HG02870 (cell line): Measurements from ENCODE around the gene RAVER1.
"Not testable (repeated sequence)": the region's sequence is repeated elsewhere in the genome, so short reads cannot be mapped to it uniquely, and the experiment has no call there.

Experiments
- ATAC-seq: cut with Tn5 transposase; IDR thresholded peaks from one replicate; pipeline ENCODE4 v1.9.1; 2021; ENCODE audit warnings: mild to moderate bottlenecking, moderate library complexity; ENCODE audit not compliant: unreplicated experiment

Gene RAVER1, protein sequence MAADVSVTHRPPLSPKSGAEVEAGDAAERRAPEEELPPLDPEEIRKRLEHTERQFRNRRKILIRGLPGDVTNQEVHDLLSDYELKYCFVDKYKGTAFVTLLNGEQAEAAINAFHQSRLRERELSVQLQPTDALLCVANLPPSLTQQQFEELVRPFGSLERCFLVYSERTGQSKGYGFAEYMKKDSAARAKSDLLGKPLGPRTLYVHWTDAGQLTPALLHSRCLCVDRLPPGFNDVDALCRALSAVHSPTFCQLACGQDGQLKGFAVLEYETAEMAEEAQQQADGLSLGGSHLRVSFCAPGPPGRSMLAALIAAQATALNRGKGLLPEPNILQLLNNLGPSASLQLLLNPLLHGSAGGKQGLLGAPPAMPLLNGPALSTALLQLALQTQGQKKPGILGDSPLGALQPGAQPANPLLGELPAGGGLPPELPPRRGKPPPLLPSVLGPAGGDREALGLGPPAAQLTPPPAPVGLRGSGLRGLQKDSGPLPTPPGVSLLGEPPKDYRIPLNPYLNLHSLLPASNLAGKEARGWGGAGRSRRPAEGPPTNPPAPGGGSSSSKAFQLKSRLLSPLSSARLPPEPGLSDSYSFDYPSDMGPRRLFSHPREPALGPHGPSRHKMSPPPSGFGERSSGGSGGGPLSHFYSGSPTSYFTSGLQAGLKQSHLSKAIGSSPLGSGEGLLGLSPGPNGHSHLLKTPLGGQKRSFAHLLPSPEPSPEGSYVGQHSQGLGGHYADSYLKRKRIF

DNA sequence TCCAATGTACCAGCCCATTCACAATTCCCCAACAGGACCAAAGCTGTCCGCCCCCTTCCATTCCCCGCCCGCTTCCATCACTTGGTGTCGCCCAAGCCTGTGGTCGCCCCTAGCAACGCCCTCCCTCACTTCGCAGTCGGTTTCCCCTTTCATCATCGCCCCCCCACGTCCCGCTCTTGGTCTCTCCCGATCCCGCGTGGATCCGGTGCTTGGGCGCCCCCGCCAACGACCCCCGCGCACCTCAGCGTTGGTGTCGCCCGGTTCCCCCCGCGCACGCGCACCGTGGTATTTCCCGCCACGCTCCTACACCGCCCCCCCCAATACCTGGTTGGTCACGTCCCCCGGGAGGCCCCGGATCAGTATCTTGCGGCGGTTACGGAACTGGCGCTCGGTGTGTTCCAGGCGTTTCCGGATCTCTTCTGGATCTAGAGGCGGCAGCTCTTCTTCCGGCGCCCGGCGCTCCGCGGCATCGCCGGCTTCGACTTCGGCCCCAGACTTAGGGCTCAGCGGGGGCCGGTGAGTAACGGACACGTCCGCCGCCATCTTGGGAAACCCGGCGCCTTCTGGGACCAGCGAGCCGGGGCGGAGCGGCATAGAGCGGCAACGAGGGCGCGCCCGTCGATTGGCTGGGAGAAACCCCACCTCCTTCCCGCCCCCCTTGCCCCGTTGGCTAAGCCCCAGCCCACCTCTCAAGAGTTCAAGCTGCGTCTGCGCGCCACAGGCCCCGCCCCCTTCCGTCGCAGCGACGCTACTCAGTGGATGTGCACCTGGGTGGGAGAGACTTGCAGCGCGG is at the start of gene RAVER1:
Gene RAVER1, minus strand, starts transcription at position 565 of the 793 bp plus-strand sequence. Its CDS starts 22 bp downstream, at position 543.
- peak; percentile 80 for ATAC-seq

DNA sequence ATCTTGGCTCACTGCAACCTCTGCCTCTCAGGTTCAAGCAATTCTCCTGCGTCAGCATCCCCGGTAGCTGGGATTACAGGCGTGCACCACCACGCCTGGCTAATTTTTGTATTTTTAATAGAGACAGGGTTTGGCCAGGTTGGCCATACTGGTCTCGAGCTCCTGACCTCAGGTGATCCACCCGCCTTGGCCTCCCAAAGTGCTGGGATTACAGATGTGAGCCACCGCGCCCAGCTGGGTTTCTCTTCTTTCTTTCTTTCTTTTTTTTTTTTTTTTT is 49.8 kb upstream of the RAVER1 start:
- ATAC-seq = not testable (repeated sequence)

DNA sequence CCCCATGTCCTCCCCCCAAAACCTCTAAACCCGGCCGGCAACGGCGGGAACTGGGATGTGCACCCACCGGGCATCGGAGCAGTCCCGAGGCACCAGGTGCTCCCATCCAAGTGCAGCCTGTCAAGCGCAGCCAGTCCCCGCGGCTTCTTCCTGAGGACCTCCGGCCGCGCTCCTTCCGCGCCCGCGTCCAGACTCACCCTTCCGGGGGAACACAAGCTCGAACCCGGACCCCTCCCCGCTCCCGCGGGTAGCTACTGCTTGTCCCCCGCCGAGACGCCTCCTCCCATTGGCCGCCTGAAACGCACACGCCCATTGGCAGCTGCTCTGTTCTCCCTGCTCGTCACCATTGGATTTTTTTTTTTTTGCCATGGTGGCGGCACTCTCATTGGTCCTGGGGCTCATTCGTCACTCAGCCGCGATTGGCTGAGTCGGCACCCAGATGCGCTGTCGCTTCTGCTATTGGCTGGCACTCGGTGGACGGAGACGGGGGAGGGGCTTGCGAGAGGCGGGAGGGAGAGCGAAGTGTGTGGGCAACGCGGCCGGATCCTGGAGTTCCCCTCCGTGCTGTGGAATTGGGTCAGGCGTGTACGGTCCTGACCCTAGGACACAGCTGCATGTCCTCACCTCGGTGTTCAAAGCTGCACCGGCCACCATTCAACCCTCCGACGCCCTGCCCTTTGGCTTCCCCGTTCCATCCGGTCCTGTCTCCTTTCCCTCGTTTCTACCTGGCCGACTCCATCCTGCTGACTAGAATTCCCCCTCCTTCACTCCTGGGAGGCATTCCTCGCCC is 47.2 kb upstream of the RAVER1 start, which contains the start of gene TYK2:
Gene TYK2, minus strand, starts transcription at position 260 of the 790 bp plus-strand sequence. CDS start 2,166 bp downstream, outside the sequence.
- peak; percentile 94 for ATAC-seq

DNA sequence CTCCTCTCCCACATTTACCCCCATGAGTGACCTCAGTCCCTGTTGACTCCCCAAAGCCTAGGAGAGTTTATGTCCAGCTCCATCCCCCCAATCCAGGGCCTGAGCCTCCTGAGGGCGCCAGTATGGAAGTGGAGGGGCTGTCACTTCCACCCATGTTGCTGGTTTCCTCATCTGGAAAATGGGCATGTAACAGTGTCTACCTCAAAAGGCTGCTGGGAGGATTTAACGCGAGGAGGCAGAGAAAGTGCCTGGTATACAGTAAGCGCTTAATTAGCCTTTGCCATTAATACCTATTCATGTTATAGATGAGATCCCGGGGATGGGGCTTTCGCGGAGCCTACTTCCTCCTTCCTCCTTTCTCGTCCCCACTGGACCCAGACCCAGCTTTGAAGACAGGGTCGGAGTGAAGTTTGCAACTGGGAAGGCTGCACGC is 46.6 kb upstream of the RAVER1 start:
- ATAC-seq = no peak

DNA sequence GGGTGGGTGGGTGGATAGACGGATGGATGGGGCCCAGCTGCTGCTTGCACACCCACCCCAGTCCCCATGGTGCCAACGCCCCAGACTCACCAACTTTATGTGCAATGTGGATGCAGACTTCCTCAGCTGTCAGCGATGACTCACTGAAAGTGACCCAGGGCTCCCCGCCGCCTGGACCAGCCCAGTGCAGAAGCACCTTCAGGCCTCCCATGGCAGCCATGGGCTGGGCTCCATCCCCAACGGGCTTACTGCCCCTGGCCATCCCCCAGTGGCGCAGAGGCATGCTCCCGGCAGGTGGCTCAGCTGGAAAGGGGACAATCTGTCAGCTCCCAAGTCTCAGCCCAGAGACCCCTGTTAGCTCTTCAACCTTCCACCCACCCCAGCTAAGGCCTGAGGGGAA is 44.8 kb upstream of the RAVER1 start:
- ATAC-seq = no peak

DNA sequence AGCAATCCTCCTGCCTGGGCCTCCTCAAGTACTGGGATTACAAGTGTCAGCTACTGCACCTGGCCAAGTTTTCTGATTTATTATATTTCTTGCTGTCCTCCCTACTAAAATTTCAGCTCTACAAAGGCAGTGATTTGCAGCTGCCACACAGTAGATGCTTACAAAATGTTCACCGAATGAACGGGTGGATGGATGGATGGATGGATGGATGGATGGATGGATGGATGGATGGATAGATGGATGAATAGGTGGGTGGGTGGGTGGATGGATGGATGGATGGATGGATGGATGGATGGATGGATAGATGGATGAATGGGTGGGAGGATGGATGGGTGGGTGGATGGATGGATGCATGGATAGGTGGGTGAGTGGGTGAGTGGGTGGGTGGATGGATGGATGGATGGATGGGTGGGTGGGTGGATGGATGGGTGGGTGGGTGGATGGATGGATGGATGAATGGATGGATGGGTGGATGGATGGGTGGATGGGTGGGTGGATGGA is 43.9 kb upstream of the RAVER1 start:
- ATAC-seq = not testable (repeated sequence)

DNA sequence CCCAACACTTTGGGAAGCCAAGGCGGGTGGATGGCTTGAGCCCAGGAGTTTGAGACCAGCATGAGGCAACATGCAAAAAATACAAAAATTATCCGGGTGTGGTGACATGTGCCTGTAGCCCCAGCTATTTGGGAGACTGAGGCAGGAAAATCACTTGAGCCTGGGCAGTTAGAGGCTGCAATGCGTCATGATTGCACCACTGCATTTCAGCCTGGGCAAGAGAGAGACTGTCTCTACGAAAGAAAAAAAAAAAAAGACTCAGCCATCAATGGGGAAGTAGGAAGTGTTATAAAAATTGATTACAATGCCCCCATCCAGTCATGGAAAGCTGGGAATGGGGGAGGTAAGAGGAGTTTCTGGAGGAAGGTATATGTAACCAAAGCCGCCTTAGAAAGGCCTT is 41.6 kb upstream of the RAVER1 start:
- ATAC-seq = no peak

DNA sequence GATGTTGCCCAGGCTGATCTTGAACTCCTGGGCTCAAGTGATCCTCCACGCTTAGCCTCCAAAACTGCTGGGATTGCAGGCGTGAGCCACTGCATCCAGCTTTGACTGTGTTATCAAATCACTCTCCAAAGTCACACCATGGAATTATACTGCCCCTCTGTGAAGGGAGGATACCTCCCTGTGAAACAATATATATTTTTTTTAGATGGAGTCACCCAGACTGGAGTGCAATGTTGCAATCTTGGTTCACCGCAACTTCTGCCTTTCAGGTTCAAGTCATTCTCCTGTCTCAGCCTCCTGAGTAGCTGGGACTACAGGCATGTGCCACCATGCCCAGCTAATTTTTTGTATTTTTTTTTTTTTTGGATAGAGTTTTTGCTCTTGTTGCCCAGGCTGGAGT is 39.4 kb upstream of the RAVER1 start:
- ATAC-seq = no peak

DNA sequence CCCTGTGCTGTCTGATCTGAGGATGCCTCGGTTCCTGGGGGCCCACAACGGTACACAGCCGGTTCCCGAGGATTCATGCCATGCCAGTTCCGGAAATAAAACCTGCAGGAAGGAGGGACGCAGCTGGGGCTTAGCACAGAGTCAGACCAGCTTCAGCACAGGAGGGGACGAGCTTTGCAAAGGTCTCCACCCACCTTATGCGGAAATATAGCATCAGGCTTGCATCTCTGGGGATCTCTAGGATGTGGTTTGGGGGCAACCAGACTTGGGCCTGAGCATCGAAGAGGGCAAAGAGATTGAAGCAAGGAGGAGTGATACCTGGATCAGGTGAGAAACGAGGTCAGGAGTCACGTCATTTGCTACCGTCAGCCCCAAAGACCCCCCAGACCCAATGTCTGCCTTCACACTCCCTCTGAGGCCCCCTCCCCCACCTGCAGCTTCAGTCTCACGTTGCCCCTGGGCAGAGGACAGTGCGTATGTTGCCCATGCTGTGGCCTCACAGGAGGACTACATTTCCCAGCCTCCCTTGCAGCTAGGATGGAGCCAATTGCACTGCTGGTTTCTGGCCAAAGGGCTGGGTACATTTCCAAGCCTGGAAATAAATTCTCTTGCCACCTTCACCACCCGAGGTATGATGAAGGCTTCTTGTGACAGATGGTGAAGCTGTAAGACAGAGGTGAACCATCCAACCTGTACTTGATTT is 34.9 kb upstream of the RAVER1 start:
- no peak for ATAC-seq

DNA sequence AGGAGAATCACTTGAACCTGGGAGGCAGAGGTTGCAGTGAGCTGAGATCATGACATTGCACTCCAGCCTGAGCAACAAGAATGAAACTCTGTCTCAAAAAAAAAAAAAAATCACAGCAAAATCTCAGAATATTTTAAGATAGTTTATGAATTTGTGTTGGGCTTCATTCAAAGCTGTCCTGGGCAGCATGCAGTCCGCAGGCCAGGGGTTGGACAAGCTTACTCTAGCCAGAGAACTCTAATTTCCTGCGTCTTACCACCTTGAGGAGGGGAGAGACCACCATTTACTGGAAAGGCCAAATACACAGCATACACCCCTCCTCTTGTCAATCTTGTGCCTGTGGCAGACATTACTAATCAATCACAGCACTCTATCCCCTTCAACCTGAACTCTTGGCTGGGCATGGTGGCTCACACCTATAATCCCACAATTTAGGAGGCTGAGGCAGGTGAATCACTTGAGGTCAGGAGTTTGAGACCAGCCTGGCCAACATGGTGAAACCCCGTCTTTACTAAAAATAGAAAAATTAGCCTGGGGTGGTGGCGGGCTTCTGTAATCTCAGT is 33.7 kb upstream of the RAVER1 start:
- ATAC-seq = not testable (repeated sequence)

DNA sequence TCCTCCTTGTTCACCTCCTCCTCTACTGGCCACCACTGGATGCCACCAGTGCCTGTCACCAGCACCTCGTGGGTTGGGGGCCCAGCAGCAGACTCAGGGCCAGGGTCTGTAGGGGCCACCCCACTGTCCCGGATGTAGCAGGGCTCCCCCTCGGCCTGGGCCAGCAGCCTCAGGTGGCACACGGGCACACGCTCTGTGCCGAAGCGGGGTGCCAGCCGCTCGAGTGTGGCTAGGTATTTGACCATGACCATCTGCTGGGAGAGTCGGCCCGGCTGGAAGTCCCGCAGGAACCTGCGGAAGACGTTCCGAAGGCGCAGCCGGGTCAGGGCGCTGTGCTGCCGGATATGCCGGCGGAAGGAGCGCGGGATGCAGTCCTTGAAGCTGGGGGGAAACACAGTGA is 32.2 kb upstream of the RAVER1 start:
- ATAC-seq = no peak

DNA sequence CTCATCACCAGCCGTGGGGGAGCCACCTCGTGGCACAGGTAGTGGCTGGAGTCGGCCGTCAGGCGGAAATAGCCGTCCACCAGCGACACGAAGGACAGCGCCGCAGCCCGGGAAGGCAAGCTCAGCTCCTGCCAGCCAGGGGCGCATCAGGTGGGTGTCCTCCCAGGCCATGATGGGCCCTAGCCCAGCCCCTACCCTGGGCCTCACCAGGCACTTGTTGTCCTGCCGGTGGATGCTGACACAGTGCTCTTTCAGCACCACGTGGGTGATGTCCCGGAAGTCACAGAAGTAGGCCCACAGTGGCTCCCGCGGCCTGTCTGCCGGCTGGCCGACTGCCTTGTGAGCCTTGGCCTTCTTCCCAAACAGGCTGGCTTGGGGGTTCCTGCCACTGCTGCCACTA is 31.3 kb upstream of the RAVER1 start:
- ATAC-seq = no peak

DNA sequence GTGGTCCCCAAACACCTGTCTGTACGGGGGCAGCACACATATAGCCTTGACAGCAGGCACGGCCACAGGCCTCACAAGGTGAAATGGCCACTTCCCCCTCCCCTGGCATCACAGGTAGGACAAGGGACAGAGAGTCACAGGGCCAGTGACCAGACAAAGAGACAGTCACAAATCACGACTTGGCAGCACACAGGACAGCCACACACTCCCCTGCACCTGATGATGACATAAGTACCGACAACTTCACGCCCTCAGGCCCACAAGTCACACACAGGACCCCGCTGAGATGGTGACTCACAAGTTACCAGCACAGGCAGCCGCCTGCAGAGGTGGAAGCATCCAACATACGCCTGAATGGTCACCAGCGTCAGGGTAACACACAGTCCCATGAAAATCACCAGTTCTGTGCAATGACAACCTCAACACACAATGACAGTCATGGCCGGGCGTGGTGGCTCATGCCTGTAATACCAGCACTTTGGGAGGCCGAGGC is 30.5 kb upstream of the RAVER1 start:
- no peak for ATAC-seq

DNA sequence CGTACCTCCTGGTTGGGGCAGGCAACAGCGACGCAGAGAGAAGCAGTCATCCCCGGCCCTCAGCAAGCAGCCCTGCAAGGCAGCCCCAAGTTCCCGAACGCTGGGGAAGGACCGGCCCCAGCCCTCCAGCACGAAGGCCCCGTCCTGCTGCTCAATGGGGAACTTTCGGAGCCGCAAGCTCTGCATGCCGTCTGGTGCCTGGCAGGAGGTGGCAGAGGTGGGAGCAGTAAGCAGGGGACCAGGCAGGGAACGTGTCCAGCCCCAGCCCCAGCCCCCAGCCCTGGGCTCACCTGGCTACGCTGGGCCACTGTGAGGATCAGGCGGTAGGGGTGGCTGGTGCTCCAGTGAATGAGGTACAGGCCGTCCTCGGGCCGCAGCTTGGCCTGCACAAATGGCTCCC is 28.9 kb upstream of the RAVER1 start:
- no peak for ATAC-seq

DNA sequence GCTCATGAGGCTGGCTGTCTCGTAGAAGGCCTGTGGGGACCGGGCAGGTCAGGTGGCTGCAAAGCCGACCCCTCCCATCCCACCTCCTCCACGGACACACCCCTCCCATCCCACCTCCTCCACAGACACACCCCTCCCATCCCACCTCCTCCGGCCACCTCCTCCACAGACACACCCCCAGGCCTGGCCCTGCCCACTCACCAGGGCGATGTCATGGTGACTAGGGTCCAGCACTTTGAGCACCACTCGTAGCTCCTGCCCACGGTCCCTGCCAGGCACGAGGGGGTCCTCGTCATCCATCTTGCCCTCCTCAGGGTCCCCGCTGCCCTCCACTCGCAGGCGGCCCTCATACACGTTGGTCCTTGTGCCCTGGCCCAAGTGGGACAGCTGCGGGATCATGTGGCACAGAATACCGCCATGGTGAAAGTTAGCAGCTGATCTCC is 28.3 kb upstream of the RAVER1 start:
- ATAC-seq = no peak

DNA sequence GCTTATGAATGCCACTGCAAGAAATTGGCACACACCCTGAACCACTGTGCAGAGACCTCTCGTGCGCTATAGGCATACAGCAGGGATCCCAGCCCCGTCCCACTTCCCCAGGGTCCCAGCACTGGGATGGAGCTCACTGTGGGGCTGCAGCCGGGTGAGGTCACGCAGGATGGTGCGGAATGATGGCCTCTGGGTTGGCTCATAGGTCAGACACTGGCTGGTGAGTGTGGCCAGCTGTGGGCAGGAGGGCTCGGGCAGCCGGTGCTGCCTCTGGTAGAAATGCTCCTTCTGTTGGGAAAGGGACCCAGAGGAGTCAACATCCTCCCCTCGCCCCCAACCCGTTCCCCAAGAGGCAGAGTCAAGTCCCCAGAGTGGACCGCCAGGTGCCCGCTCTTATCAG is 23.1 kb upstream of the RAVER1 start:
- ATAC-seq = no peak

DNA sequence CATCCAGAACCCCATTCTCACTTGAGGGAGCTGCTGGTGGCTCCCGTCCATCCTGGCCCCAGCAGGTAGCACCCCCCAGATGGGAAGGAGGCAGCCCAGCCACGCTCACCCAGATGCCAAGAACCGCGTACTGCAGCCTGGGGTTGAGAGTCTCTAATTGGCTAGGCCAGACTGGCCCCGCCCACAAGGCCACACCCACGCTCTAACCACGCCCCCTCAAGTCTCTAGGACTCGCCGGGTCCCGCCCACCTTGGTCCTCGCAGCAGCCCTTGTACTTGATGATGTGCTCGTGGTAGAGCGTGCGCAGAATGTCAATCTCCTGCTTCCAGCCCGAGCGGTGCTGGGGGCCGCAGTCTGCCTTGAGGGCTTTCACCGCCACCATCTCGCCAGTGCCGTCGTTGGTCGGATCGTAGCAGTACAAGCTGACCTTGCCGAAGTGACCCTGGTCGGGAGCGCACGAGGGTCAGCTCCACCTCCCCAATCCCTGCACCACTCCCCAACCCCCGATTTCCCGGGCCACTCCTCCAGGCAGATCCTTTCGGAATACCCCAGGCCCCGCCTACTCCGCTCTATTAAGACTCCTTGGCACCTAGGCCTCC is 20.6 kb upstream of the RAVER1 start:
- no peak for ATAC-seq

DNA sequence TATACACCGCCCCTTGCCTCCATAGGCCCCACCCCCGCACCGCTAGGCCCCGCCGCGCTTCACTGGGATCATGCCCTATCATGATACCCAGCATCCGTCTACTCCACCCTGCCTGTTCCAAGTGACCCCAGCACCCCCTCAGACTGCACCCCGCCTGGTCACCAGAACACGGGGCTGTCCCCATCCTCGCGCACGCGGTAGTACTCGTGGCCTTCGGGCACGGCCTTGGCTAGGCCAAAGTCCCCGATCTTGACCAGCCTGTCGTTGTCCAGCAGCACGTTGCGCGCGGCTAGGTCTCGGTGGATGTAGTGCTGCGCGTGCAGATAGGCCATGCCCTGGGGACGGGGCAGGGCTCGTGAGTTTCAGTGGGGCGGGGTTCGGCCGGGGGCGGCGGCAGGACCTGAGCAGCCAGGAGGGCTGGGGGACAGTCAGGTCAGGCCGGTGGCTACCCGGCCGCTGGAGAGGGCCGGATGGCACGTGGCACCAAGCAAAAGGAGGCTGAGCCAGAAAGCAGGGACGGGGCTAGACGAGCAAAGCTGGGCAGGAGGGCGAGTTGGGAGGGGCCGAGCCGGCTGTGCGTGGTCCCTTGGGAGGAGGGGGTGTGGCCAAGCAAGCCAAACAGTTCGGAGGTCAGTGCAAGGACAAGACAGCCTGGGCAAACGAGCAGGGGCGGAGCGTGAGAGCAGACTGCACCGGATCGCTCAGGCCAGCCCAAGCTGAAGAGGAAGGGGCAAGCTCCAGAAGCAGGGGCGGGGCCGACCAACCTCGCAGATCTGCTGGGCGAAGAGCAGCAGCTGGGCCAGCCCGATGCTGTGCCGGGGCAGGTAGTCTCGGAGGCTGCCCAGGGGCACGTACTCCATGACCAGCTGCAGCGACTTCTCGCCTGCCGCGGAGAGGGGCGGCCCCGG is 19.7 kb upstream of the RAVER1 start:
- no peak for ATAC-seq
